ENCODE results near the gene OXSM. TPM values are rescaled to one million over a fixed set of nuclear protein-coding genes. Genes with fewer than 3 reads are reported as not detected.

OXSM gene
- 1 to 10 TPM; 5.1 to 8.2 (median 7.3) TPM for total RNA-seq

GRCh38 chr3:25789596-25790556 is at the start of gene OXSM:
OXSM (plus strand) TSS chr3:25790090; CDS start chr3:25791021, 931 bp downstream.
- no peaks in the 10 kb centered on the region for H3K9me3 ChIP-seq
- peaks cover 11 to 42% (median 32%) of the 10 kb centered on the region in 4 donors for H3K4me1 ChIP-seq
- no peaks in the 10 kb centered on the region for H3K27me3 ChIP-seq
- peak; percentile 95 for DNase-seq (ENCODE audit: extremely low spot score)
- H3K27ac ChIP-seq (replicated peaks in 1 of 4): peak within 1 kb of the TSS; percentile 85 to 91 (median 87)
- TF ChIP-seq POLR2AphosphoS5 (IDR thresholded peaks at IDR 0.05): peak; percentile 98 to 100
- peak; percentile 75 for TF ChIP-seq POLR2A (IDR thresholded peaks at IDR 0.05; ENCODE audit: low read depth)
- TF ChIP-seq EP300 (IDR thresholded peaks at IDR 0.05): peak; percentile 98
- peak in 1 of 3 experiments; percentile 11 for TF ChIP-seq CTCF (IDR thresholded peaks at IDR 0.05)
- 3% methylated on average over 54 of the region's 56 CpGs for WGBS
- peaks cover 0 to 4% (median 2%) of the 10 kb centered on the region in 4 donors for H3K36me3 ChIP-seq
- intact Hi-C loops (cut with DNase I): no loop called here
- peak within 1 kb of the TSS; percentile 63 to 77 (median 65) for H3K4me3 ChIP-seq

- peaks cover 3 to 44% (median 29%) of the 10 kb centered on the region in 4 donors for H3K36me3 ChIP-seq
- 95% methylated on average over 3 of the region's 3 CpGs for WGBS
Observed at GRCh38 chr3:25744470-25744869, 45.4 kb upstream of the OXSM start.

GRCh38 chr3:25747033-25747432 is 42.9 kb upstream of the OXSM start:
- H3K4me1 ChIP-seq: peaks cover 0 to 2% (median 0%) of the 10 kb centered on the region in 4 donors
- no peak for TF ChIP-seq POLR2A (IDR thresholded peaks at IDR 0.05; ENCODE audit: low read depth)
- TF ChIP-seq CTCF (IDR thresholded peaks at IDR 0.05): no peak
- TF ChIP-seq POLR2AphosphoS5 (IDR thresholded peaks at IDR 0.05): no peak
- no peak for TF ChIP-seq EP300 (IDR thresholded peaks at IDR 0.05)
- intact Hi-C loops (cut with DNase I): no loop called here
- peaks cover 18 to 69% (median 43%) of the 10 kb centered on the region in 4 donors for H3K36me3 ChIP-seq
- no peak for DNase-seq (ENCODE audit: extremely low spot score)
- H3K27ac ChIP-seq (replicated peaks in 1 of 4): no peak overlapping the region
- no peak overlapping the region for H3K4me3 ChIP-seq
- no peaks in the 10 kb centered on the region for H3K27me3 ChIP-seq
- no peaks in the 10 kb centered on the region for H3K9me3 ChIP-seq

More at GRCh38 chr3:25744470-25744869, 45.4 kb upstream of the OXSM start:
- DNase-seq (ENCODE audit: extremely low spot score): no peak
- Histone ChIP-seq H3K27ac (replicated peaks in 1 of 4) (no peak overlapping the region), H3K4me1 (peaks cover 0 to 4% (median 0%) of the 10 kb centered on the region in 4 donors), H3K27me3 (no peaks in the 10 kb centered on the region), H3K9me3 (no peaks in the 10 kb centered on the region), H3K4me3 (no peak overlapping the region)
- TF ChIP-seq CTCF (IDR thresholded peaks at IDR 0.05) (no peak), POLR2AphosphoS5 (IDR thresholded peaks at IDR 0.05) (no peak), POLR2A (IDR thresholded peaks at IDR 0.05; ENCODE audit: low read depth) (no peak), EP300 (IDR thresholded peaks at IDR 0.05) (no peak)
- intact Hi-C loops (cut with DNase I): no loop called here

- Histone ChIP-seq H3K36me3 (peaks cover 18 to 64% (median 42%) of the 10 kb centered on the region in 4 donors), H3K9me3 (no peaks in the 10 kb centered on the region), H3K27me3 (no peaks in the 10 kb centered on the region), H3K4me1 (no peaks in the 10 kb centered on the region), H3K4me3 (no peak overlapping the region), H3K27ac (replicated peaks in 1 of 4) (no peak overlapping the region)
- 84% methylated on average over 3 of the region's 3 CpGs for WGBS
- no peak for DNase-seq (ENCODE audit: extremely low spot score)
- TF ChIP-seq POLR2A (IDR thresholded peaks at IDR 0.05; ENCODE audit: low read depth) (no peak), POLR2AphosphoS5 (IDR thresholded peaks at IDR 0.05) (no peak), EP300 (IDR thresholded peaks at IDR 0.05) (no peak), CTCF (IDR thresholded peaks at IDR 0.05) (no peak)
- intact Hi-C loops (cut with DNase I): no loop called here
Observed at GRCh38 chr3:25748189-25748588, 41.7 kb upstream of the OXSM start.

All from esophagus muscularis mucosa (tissue), 4 donors.